Fibroblast of the aortic adventitia (primary cell): ENCODE measurements around the gene TTLL7. TPM values are rescaled to one million over a fixed set of nuclear protein-coding genes. Genes with fewer than 3 reads are reported as not detected.

ENCODE experiments used
- DNase-seq: peaks from one replicate; pipeline ENCODE4 v3.0.0-alpha.2; 2010; ENCODE audit warnings: low read depth
- H3K4me3 ChIP-seq: 2 replicates; pipeline ENCODE4 v1.5.1; 2011; ENCODE audit warnings: low read depth, mild to moderate bottlenecking, control low read depth, low read length, moderate library complexity
- total RNA-seq: library from RNA; depleted of rRNA; stranded (reverse); fragments of >200 nt; gene quantifications from 2 replicates; pipeline ENCODE4 v1.2.3, GENCODE V29; 2012; ENCODE audit warnings: low replicate concordance
- TF ChIP-seq, protein P1 (sequence below): IDR thresholded peaks from 2 replicates; pipeline ENCODE4 v1.5.1; 2011; ENCODE audit warnings: mild to moderate bottlenecking, low read length, control low read depth, inconsistent platforms; ENCODE audit not compliant: insufficient read depth

Gene TTLL7
- total RNA-seq, 1 donor, result 20.9 TPM

- peak; percentile 32 for DNase-seq
- TF ChIP-seq, protein P1, sequence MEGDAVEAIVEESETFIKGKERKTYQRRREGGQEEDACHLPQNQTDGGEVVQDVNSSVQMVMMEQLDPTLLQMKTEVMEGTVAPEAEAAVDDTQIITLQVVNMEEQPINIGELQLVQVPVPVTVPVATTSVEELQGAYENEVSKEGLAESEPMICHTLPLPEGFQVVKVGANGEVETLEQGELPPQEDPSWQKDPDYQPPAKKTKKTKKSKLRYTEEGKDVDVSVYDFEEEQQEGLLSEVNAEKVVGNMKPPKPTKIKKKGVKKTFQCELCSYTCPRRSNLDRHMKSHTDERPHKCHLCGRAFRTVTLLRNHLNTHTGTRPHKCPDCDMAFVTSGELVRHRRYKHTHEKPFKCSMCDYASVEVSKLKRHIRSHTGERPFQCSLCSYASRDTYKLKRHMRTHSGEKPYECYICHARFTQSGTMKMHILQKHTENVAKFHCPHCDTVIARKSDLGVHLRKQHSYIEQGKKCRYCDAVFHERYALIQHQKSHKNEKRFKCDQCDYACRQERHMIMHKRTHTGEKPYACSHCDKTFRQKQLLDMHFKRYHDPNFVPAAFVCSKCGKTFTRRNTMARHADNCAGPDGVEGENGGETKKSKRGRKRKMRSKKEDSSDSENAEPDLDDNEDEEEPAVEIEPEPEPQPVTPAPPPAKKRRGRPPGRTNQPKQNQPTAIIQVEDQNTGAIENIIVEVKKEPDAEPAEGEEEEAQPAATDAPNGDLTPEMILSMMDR, result no peak
- H3K4me3 ChIP-seq, result no peak overlapping the region
Measured at GRCh38 chr1:83964153-83964552, 34.8 kb downstream of the TTLL7 start.

- DNase-seq, result peak; percentile 46
- no peak overlapping the region for H3K4me3 ChIP-seq
- TF ChIP-seq, protein P1, result no peak
Measured at GRCh38 chr1:83961571-83962295, 37.2 kb downstream of the TTLL7 start.

- no peak for DNase-seq
- H3K4me3 ChIP-seq, result no peak overlapping the region
- TF ChIP-seq, protein P1, result no peak
Measured at GRCh38 chr1:83960669-83961277, 38.2 kb downstream of the TTLL7 start.

GRCh38 chr1:83959824-83960498 is 39.0 kb downstream of the TTLL7 start:
- DNase-seq, result peak; percentile 87
- H3K4me3 ChIP-seq, result no peak overlapping the region
- TF ChIP-seq, protein P1, result no peak

GRCh38 chr1:83958704-83959103 is 40.2 kb downstream of the TTLL7 start:
- H3K4me3 ChIP-seq, result no peak overlapping the region
- DNase-seq, result no peak
- TF ChIP-seq, protein P1, result no peak

- TF ChIP-seq, protein P1, result no peak
- H3K4me3 ChIP-seq, result no peak overlapping the region
- no peak for DNase-seq
Measured at GRCh38 chr1:83954166-83954823, 44.6 kb downstream of the TTLL7 start.
